Uterus (tissue), 2 donors: ENCODE data around the gene DBI.

ENCODE experiments used
- CTCF ChIP-seq, 4 experiments: fragments of 200-600 bp in 2 of 4; fragments of 450-650 bp in 2 of 4; sonication (generic) in 2 of 4; IDR thresholded peaks; one replicate each; pipeline ENCODE4 v1.5.1; 2016 to 2019; ENCODE audit warnings: antibody characterized with exemption in 4 of 4, mild to moderate bottlenecking in 2 of 4, moderate library complexity in 1 of 4
- POLR2A ChIP-seq, 2 donors: fragments of 450-650 bp; IDR thresholded peaks; one replicate each; pipeline ENCODE4 v1.6.1; 2016; ENCODE audit warnings: antibody characterized with exemption in 2 of 2, mild to moderate bottlenecking in 1 of 2, moderate library complexity in 1 of 2

GRCh38 chr2:119419065-119419464, 52.3 kb downstream of the DBI start:
- TF ChIP-seq CTCF (IDR thresholded peaks at IDR 0.05) = no peak
- no peak for TF ChIP-seq POLR2A (IDR thresholded peaks at IDR 0.05)
